Measurements from ENCODE around the gene NPR3. TPM values are rescaled to one million over a fixed set of nuclear protein-coding genes. Genes with fewer than 3 reads are reported as not detected.

NPR3 gene
- total and polyA plus RNA-seq, 2 experiments from 2014 or later = 0.07 to 0.15 TPM

GRCh38 chr5:32703957-32704356 lies 7.2 kb upstream of the NPR3 start:
- peaks cover 2% of the 10 kb centered on the region; the same call in 2 of the 3 replicates for H3K9me3 Mint-ChIP-seq
- H3K9me2 ChIP-seq (ENCODE audit: insufficient read depth) = 0 out of 2 replicates have a peak, but pooled peaks cover 3% of the 10 kb centered on the region
- H2AFZ ChIP-seq = no peak overlapping the region
- no peaks in the 10 kb centered on the region for H4K20me1 ChIP-seq (replicated peaks; ENCODE audit: insufficient read depth)
- H3K4me1 Mint-ChIP-seq = peaks cover 5% of the 10 kb centered on the region; the same call in 2 of the 3 replicates
- H3K27ac ChIP-seq (ENCODE audit: low read depth) = no peak overlapping the region
- H3K36me3 ChIP-seq (ENCODE audit: insufficient read depth) = no peaks in the 10 kb centered on the region
- peaks cover 15% of the 10 kb centered on the region for H3K27me3 ChIP-seq (ENCODE audit: insufficient read depth)
- H3K4me3 Mint-ChIP-seq = no peak overlapping the region
- H3K4me2 ChIP-seq = no peak overlapping the region
- TF ChIP-seq POLR2AphosphoS5 (IDR thresholded peaks at IDR 0.05; ENCODE audit: low read depth) (no peak), NANOG (IDR thresholded peaks at IDR 0.05; ENCODE audit: borderline replicate concordance) (no peak), STAT1 (IDR thresholded peaks at IDR 0.05; ENCODE audit: unreplicated experiment) (no peak), ZNF331 (CRISPR knock-in tag; IDR thresholded peaks at IDR 0.05; ENCODE audit: low read depth) (no peak), EZH2 (IDR thresholded peaks at IDR 0.05; ENCODE audit: low read depth, unreplicated experiment) (no peak), EZH2phosphoT487 (IDR thresholded peaks at IDR 0.05; ENCODE audit: unreplicated experiment) (no peak), CREB1 (CRISPR knock-in tag; IDR thresholded peaks at IDR 0.05; ENCODE audit: low read depth) (no peak), JUNB (IDR thresholded peaks at IDR 0.05; ENCODE audit: unreplicated experiment) (no peak), ZNF114 (CRISPR knock-in tag; IDR thresholded peaks at IDR 0.05) (no peak)
- TF ChIP-seq, protein P1, sequence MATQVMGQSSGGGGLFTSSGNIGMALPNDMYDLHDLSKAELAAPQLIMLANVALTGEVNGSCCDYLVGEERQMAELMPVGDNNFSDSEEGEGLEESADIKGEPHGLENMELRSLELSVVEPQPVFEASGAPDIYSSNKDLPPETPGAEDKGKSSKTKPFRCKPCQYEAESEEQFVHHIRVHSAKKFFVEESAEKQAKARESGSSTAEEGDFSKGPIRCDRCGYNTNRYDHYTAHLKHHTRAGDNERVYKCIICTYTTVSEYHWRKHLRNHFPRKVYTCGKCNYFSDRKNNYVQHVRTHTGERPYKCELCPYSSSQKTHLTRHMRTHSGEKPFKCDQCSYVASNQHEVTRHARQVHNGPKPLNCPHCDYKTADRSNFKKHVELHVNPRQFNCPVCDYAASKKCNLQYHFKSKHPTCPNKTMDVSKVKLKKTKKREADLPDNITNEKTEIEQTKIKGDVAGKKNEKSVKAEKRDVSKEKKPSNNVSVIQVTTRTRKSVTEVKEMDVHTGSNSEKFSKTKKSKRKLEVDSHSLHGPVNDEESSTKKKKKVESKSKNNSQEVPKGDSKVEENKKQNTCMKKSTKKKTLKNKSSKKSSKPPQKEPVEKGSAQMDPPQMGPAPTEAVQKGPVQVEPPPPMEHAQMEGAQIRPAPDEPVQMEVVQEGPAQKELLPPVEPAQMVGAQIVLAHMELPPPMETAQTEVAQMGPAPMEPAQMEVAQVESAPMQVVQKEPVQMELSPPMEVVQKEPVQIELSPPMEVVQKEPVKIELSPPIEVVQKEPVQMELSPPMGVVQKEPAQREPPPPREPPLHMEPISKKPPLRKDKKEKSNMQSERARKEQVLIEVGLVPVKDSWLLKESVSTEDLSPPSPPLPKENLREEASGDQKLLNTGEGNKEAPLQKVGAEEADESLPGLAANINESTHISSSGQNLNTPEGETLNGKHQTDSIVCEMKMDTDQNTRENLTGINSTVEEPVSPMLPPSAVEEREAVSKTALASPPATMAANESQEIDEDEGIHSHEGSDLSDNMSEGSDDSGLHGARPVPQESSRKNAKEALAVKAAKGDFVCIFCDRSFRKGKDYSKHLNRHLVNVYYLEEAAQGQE (IDR thresholded peaks at IDR 0.05; ENCODE audit: unreplicated experiment) = no peak
- TF ChIP-seq, protein P2, sequence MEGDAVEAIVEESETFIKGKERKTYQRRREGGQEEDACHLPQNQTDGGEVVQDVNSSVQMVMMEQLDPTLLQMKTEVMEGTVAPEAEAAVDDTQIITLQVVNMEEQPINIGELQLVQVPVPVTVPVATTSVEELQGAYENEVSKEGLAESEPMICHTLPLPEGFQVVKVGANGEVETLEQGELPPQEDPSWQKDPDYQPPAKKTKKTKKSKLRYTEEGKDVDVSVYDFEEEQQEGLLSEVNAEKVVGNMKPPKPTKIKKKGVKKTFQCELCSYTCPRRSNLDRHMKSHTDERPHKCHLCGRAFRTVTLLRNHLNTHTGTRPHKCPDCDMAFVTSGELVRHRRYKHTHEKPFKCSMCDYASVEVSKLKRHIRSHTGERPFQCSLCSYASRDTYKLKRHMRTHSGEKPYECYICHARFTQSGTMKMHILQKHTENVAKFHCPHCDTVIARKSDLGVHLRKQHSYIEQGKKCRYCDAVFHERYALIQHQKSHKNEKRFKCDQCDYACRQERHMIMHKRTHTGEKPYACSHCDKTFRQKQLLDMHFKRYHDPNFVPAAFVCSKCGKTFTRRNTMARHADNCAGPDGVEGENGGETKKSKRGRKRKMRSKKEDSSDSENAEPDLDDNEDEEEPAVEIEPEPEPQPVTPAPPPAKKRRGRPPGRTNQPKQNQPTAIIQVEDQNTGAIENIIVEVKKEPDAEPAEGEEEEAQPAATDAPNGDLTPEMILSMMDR (conservative IDR thresholded peaks at IDR 0.05; ENCODE audit: low read depth in 2 of 2) = no peak
- TF ChIP-seq, protein P3, sequence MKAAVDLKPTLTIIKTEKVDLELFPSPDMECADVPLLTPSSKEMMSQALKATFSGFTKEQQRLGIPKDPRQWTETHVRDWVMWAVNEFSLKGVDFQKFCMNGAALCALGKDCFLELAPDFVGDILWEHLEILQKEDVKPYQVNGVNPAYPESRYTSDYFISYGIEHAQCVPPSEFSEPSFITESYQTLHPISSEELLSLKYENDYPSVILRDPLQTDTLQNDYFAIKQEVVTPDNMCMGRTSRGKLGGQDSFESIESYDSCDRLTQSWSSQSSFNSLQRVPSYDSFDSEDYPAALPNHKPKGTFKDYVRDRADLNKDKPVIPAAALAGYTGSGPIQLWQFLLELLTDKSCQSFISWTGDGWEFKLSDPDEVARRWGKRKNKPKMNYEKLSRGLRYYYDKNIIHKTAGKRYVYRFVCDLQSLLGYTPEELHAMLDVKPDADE (IDR thresholded peaks at IDR 0.05) = no peak
- TF ChIP-seq, protein P4, sequence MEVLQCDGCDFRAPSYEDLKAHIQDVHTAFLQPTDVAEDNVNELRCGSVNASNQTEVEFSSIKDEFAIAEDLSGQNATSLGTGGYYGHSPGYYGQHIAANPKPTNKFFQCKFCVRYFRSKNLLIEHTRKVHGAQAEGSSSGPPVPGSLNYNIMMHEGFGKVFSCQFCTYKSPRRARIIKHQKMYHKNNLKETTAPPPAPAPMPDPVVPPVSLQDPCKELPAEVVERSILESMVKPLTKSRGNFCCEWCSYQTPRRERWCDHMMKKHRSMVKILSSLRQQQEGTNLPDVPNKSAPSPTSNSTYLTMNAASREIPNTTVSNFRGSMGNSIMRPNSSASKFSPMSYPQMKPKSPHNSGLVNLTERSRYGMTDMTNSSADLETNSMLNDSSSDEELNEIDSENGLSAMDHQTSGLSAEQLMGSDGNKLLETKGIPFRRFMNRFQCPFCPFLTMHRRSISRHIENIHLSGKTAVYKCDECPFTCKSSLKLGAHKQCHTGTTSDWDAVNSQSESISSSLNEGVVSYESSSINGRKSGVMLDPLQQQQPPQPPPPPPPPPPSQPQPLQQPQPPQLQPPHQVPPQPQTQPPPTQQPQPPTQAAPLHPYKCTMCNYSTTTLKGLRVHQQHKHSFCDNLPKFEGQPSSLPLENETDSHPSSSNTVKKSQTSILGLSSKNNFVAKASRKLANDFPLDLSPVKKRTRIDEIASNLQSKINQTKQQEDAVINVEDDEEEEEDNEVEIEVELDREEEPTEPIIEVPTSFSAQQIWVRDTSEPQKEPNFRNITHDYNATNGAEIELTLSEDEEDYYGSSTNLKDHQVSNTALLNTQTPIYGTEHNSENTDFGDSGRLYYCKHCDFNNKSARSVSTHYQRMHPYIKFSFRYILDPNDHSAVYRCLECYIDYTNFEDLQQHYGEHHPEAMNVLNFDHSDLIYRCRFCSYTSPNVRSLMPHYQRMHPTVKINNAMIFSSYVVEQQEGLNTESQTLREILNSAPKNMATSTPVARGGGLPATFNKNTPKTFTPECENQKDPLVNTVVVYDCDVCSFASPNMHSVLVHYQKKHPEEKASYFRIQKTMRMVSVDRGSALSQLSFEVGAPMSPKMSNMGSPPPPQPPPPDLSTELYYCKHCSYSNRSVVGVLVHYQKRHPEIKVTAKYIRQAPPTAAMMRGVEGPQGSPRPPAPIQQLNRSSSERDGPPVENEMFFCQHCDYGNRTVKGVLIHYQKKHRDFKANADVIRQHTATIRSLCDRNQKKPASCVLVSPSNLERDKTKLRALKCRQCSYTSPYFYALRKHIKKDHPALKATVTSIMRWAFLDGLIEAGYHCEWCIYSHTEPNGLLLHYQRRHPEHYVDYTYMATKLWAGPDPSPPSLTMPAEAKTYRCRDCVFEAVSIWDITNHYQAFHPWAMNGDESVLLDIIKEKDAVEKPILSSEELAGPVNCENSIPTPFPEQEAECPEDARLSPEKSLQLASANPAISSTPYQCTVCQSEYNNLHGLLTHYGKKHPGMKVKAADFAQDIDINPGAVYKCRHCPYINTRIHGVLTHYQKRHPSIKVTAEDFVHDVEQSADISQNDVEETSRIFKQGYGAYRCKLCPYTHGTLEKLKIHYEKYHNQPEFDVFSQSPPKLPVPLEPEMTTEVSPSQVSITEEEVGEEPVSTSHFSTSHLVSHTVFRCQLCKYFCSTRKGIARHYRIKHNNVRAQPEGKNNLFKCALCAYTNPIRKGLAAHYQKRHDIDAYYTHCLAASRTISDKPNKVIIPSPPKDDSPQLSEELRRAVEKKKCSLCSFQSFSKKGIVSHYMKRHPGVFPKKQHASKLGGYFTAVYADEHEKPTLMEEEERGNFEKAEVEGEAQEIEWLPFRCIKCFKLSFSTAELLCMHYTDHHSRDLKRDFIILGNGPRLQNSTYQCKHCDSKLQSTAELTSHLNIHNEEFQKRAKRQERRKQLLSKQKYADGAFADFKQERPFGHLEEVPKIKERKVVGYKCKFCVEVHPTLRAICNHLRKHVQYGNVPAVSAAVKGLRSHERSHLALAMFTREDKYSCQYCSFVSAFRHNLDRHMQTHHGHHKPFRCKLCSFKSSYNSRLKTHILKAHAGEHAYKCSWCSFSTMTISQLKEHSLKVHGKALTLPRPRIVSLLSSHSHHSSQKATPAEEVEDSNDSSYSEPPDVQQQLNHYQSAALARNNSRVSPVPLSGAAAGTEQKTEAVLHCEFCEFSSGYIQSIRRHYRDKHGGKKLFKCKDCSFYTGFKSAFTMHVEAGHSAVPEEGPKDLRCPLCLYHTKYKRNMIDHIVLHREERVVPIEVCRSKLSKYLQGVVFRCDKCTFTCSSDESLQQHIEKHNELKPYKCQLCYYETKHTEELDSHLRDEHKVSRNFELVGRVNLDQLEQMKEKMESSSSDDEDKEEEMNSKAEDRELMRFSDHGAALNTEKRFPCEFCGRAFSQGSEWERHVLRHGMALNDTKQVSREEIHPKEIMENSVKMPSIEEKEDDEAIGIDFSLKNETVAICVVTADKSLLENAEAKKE (CRISPR knock-in tag; IDR thresholded peaks at IDR 0.05) = no peak
- no peak overlapping the region for H3K4me3 ChIP-seq
- ATAC-seq (no peak), DNase-seq (ENCODE audit: low spot score) (no peak)
- peaks cover 12% of the 10 kb centered on the region for H3K27me3 Mint-ChIP-seq (ENCODE audit: insufficient read depth, low read depth, poor library complexity)
- no peaks in the 10 kb centered on the region for H3K36me3 Mint-ChIP-seq (ENCODE audit: low read depth)
- no peaks in the 10 kb centered on the region for H3K79me2 ChIP-seq (replicated peaks; ENCODE audit: insufficient read depth)
- H3K4me1 ChIP-seq (ENCODE audit: insufficient read depth) = peaks cover 5% of the 10 kb centered on the region
- no peak overlapping the region for H3K27ac Mint-ChIP-seq
- H3F3A ChIP-seq (replicated peaks; ENCODE audit: low read depth) = no peaks in the 10 kb centered on the region

Measured in GM23338 (cell line).